WTC11 (cell line): ENCODE results near the gene FGFR3. TPM values are rescaled to one million over a fixed set of nuclear protein-coding genes. Genes with fewer than 3 reads are reported as not detected.
A peak's percentile ranks its signal among the peaks of the same experiment; 100 is the strongest.

Experiments
- ATAC-seq: fragments of 200-7000 bp; cut with Tn5 transposase; 2 replicates; pipeline ENCODE4 v1.10.0; 2021; ENCODE audit warnings: mild to moderate bottlenecking, moderate library complexity
- CTCF ChIA-PET: fragments of 300-600 bp; sonication (Branson Sonifier 250); formaldehyde crosslinking; loops from one replicate; lab custom pipeline; 2021; ENCODE audit warnings: antibody characterized with exemption; lab: Charles Lee
- POLR2A ChIA-PET: fragments of 350-600 bp; sonication (Branson Sonifier 250); formaldehyde crosslinking; loops from one replicate; lab custom pipeline; 2021; ENCODE audit warnings: antibody characterized with exemption; lab: Charles Lee
- DNase-seq: peaks from one replicate; pipeline ENCODE4 v3.0.0; 2021; ENCODE audit warnings: low spot score
- H3K27ac Mint-ChIP-seq: 2 replicates; pipeline ENCODE4 v1.8.0; 2021; ENCODE audit warnings: mixed read lengths
- H3K27me3 Mint-ChIP-seq: 2 replicates; pipeline ENCODE4 v1.8.0; 2021; ENCODE audit warnings: low read depth, mild to moderate bottlenecking, moderate library complexity, mixed read lengths
- H3K36me3 Mint-ChIP-seq: 2 replicates; pipeline ENCODE4 v1.8.0; 2021; ENCODE audit warnings: mixed read lengths
- H3K4me1 Mint-ChIP-seq: 2 replicates; pipeline ENCODE4 v1.8.0; 2022; ENCODE audit warnings: mixed read lengths
- H3K4me3 Mint-ChIP-seq: 2 replicates; pipeline ENCODE4 v1.8.0; 2021; ENCODE audit warnings: mild to moderate bottlenecking, moderate library complexity, mixed read lengths
- H3K9me3 Mint-ChIP-seq: 2 replicates; pipeline ENCODE4 v1.8.0; 2021; ENCODE audit warnings: mixed read lengths
- ATF2 ChIP-seq: sonication (generic); formaldehyde crosslinking; IDR thresholded peaks from 2 replicates; pipeline ENCODE4 v1.8.1; 2022; ENCODE audit warnings: low read depth, missing genetic modification reagents, borderline replicate concordance
- CREB1 ChIP-seq: sonication (generic); formaldehyde crosslinking; IDR thresholded peaks from 2 replicates; pipeline ENCODE4 v1.8.0; 2023; ENCODE audit warnings: mild to moderate bottlenecking, missing genetic modification reagents
- E2F4 ChIP-seq: sonication (generic); formaldehyde crosslinking; IDR thresholded peaks from 2 replicates; pipeline ENCODE4 v1.8.1; 2022; ENCODE audit warnings: low read depth, mild to moderate bottlenecking, moderate library complexity, missing genetic modification reagents, borderline replicate concordance
- GABPB1 ChIP-seq: sonication (generic); formaldehyde crosslinking; IDR thresholded peaks from 2 replicates; pipeline ENCODE4 v1.8.1; 2023; ENCODE audit warnings: mild to moderate bottlenecking, missing genetic modification reagents
- JUN ChIP-seq: sonication (generic); formaldehyde crosslinking; IDR thresholded peaks from 2 replicates; pipeline ENCODE4 v1.8.0; 2023; ENCODE audit warnings: mild to moderate bottlenecking, missing genetic modification reagents
- MYBL2 ChIP-seq: sonication (generic); formaldehyde crosslinking; IDR thresholded peaks from 2 replicates; pipeline ENCODE4 v1.8.1; 2023; ENCODE audit warnings: mild to moderate bottlenecking, moderate library complexity, missing genetic modification reagents
- PRRX2 ChIP-seq: fragments of 250-450 bp; sonication (Bioruptor Pico); IDR thresholded peaks from 2 replicates; pipeline ENCODE4 v1.8.0; 2021; ENCODE audit warnings: mild to moderate bottlenecking
- SOX15 ChIP-seq: fragments of 250-450 bp; sonication (Bioruptor Pico); IDR thresholded peaks from 2 replicates; pipeline ENCODE4 v1.9.0; 2021; ENCODE audit warnings: mild to moderate bottlenecking
- ZBTB43 ChIP-seq: sonication (generic); formaldehyde crosslinking; IDR thresholded peaks from 2 replicates; pipeline ENCODE4 v1.8.1; 2023; ENCODE audit warnings: mild to moderate bottlenecking, missing genetic modification reagents
- ZNF138 ChIP-seq: sonication (generic); formaldehyde crosslinking; conservative IDR thresholded peaks from 2 replicates; pipeline ENCODE4 v1.8.1; 2022; ENCODE audit warnings: mild to moderate bottlenecking, moderate library complexity, missing genetic modification reagents
- ZNF232 ChIP-seq: sonication (generic); formaldehyde crosslinking; IDR thresholded peaks from 2 replicates; pipeline ENCODE4 v1.8.0; 2022; ENCODE audit warnings: mild to moderate bottlenecking, missing genetic modification reagents
- ZNF532 ChIP-seq: fragments of 250-450 bp; sonication (Bioruptor Pico); IDR thresholded peaks from 2 replicates; pipeline ENCODE4 v1.9.0; 2021; ENCODE audit warnings: mild to moderate bottlenecking, borderline replicate concordance
- total RNA-seq: library from RNA; stranded (reverse); gene quantifications from 3 replicates; pipeline ENCODE4 v1.2.3, GENCODE V29; 2021
- TF ChIP-seq, protein P1 (sequence below): sonication (generic); formaldehyde crosslinking; IDR thresholded peaks from 2 replicates; pipeline ENCODE4 v1.8.0; 2023; ENCODE audit warnings: missing genetic modification reagents, mild to moderate bottlenecking, borderline replicate concordance
- TF ChIP-seq, protein P2 (sequence below): sonication (generic); formaldehyde crosslinking; IDR thresholded peaks from 2 replicates; pipeline ENCODE4 v1.8.1; 2023; ENCODE audit warnings: mild to moderate bottlenecking, missing genetic modification reagents, moderate library complexity
- TF ChIP-seq, protein P3 (sequence below): sonication (generic); formaldehyde crosslinking; IDR thresholded peaks from 2 replicates; pipeline ENCODE4 v1.8.0; 2022; ENCODE audit warnings: mild to moderate bottlenecking, missing genetic modification reagents
- TF ChIP-seq, protein P4 (sequence below): sonication (generic); formaldehyde crosslinking; IDR thresholded peaks from 2 replicates; pipeline ENCODE4 v1.8.0; 2023; ENCODE audit warnings: mild to moderate bottlenecking, missing genetic modification reagents

FGFR3 gene
- total RNA-seq, 1 experiment from 2014 or later, result 19.9 TPM

DNA sequence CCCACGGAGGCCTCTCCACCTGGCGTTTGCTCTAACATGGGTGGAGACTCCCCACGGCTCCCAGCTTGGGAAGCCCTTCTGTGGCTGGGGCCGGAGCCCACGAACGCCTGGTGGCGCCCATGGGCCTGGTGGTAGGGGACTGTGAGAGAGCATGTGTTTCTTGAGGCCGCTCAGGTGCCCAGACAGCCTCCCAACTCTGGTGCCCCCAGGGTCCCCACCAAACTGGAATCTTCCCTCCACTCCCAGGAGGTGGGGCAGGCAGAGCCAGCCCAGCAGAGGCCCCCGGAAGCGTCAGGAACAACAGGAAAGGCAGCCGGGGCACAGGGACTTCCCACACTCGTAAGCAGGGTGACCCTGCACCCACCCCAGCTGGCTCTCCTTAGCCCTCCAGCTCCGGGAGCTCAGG, 33.3 kb upstream of the FGFR3 start:
- ATAC-seq (peak; percentile 4; the same call in 1 of the 2 replicates), DNase-seq (no peak)
- Mint-ChIP-seq H3K4me3 (no peak overlapping the region), H3K27me3 (no peaks in the 10 kb centered on the region), H3K4me1 (no peaks in the 10 kb centered on the region), H3K9me3 (no peaks in the 10 kb centered on the region), H3K36me3 (no peaks in the 10 kb centered on the region), H3K27ac (no peak overlapping the region)
- POLR2A ChIA-PET, result interaction anchor here (1.0 kb wide), 1 partner anchor 18 kb away, joined by 3 read pairs; no protein-coding TSS in a partner anchor
- TF ChIP-seq, protein P1, sequence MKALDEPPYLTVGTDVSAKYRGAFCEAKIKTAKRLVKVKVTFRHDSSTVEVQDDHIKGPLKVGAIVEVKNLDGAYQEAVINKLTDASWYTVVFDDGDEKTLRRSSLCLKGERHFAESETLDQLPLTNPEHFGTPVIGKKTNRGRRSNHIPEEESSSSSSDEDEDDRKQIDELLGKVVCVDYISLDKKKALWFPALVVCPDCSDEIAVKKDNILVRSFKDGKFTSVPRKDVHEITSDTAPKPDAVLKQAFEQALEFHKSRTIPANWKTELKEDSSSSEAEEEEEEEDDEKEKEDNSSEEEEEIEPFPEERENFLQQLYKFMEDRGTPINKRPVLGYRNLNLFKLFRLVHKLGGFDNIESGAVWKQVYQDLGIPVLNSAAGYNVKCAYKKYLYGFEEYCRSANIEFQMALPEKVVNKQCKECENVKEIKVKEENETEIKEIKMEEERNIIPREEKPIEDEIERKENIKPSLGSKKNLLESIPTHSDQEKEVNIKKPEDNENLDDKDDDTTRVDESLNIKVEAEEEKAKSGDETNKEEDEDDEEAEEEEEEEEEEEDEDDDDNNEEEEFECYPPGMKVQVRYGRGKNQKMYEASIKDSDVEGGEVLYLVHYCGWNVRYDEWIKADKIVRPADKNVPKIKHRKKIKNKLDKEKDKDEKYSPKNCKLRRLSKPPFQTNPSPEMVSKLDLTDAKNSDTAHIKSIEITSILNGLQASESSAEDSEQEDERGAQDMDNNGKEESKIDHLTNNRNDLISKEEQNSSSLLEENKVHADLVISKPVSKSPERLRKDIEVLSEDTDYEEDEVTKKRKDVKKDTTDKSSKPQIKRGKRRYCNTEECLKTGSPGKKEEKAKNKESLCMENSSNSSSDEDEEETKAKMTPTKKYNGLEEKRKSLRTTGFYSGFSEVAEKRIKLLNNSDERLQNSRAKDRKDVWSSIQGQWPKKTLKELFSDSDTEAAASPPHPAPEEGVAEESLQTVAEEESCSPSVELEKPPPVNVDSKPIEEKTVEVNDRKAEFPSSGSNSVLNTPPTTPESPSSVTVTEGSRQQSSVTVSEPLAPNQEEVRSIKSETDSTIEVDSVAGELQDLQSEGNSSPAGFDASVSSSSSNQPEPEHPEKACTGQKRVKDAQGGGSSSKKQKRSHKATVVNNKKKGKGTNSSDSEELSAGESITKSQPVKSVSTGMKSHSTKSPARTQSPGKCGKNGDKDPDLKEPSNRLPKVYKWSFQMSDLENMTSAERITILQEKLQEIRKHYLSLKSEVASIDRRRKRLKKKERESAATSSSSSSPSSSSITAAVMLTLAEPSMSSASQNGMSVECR, result no peak
- no peak for TF ChIP-seq ZNF232
- no peak for TF ChIP-seq E2F4 (CRISPR knock-in tag)
- TF ChIP-seq ZNF138, result no peak
- TF ChIP-seq CREB1 (CRISPR knock-in tag), result no peak
- TF ChIP-seq, protein P2, sequence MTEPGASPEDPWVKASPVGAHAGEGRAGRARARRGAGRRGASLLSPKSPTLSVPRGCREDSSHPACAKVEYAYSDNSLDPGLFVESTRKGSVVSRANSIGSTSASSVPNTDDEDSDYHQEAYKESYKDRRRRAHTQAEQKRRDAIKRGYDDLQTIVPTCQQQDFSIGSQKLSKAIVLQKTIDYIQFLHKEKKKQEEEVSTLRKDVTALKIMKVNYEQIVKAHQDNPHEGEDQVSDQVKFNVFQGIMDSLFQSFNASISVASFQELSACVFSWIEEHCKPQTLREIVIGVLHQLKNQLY (CRISPR knock-in tag), result no peak
- TF ChIP-seq, protein P3, sequence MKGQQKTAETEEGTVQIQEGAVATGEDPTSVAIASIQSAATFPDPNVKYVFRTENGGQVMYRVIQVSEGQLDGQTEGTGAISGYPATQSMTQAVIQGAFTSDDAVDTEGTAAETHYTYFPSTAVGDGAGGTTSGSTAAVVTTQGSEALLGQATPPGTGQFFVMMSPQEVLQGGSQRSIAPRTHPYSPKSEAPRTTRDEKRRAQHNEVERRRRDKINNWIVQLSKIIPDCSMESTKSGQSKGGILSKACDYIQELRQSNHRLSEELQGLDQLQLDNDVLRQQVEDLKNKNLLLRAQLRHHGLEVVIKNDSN (CRISPR knock-in tag), result no peak
- TF ChIP-seq MYBL2, result no peak
- CTCF ChIA-PET, result interaction anchor here (0.7 to 4.7 kb wide), 10 partner anchors 8 to 151 kb away, joined by 3 to 44 read pairs (median 5); no protein-coding TSS in a partner anchor

DNA sequence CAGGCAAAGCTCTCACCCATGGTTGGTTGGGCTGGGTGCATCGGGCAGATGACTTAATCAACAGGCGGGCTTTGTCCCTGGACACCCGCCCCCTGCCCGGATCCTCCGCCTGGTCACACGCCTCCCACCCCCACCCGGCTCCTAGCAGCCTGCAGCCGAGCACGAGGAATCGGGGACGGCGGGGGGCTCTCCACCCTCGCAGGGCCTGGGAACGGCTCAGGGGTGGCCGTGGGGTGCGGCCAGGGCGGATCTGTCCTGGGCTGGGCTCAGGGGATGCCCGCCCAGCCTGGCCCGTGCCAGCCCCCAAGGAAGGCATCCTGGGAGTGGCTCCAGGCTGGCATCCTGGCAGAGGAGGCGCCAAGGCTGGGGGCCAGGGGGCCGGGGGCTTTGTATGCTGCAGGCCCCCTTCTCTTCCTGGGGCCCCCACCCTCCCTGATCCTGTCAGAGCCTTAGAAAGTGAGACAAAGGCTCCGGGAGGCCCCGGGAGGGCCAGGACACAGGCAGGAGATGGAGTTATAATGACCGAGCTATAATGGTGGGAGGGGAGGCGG, 32.5 kb upstream of the FGFR3 start:
- Mint-ChIP-seq H3K36me3 (no peaks in the 10 kb centered on the region), H3K27ac (no peak overlapping the region), H3K4me3 (no peak overlapping the region), H3K27me3 (no peaks in the 10 kb centered on the region), H3K4me1 (peaks cover 3% of the 10 kb centered on the region; the same call in 1 of the 2 replicates), H3K9me3 (no peaks in the 10 kb centered on the region)
- ChIA-PET CTCF (interaction anchor here (1.1 to 4.7 kb wide), 4 partner anchors 13 to 150 kb away, joined by 3 to 44 read pairs (median 4); no protein-coding TSS in a partner anchor), POLR2A (no interaction called here)
- no peak for ATAC-seq
- DNase-seq, result no peak
- TF ChIP-seq ZBTB43 (no peak), CREB1 (CRISPR knock-in tag) (no peak), GABPB1 (no peak), ATF2 (no peak), SOX15 (CRISPR knock-in tag) (no peak), JUN (CRISPR knock-in tag) (no peak), ZNF532 (CRISPR knock-in tag) (no peak), PRRX2 (no peak)
- TF ChIP-seq, protein P4, sequence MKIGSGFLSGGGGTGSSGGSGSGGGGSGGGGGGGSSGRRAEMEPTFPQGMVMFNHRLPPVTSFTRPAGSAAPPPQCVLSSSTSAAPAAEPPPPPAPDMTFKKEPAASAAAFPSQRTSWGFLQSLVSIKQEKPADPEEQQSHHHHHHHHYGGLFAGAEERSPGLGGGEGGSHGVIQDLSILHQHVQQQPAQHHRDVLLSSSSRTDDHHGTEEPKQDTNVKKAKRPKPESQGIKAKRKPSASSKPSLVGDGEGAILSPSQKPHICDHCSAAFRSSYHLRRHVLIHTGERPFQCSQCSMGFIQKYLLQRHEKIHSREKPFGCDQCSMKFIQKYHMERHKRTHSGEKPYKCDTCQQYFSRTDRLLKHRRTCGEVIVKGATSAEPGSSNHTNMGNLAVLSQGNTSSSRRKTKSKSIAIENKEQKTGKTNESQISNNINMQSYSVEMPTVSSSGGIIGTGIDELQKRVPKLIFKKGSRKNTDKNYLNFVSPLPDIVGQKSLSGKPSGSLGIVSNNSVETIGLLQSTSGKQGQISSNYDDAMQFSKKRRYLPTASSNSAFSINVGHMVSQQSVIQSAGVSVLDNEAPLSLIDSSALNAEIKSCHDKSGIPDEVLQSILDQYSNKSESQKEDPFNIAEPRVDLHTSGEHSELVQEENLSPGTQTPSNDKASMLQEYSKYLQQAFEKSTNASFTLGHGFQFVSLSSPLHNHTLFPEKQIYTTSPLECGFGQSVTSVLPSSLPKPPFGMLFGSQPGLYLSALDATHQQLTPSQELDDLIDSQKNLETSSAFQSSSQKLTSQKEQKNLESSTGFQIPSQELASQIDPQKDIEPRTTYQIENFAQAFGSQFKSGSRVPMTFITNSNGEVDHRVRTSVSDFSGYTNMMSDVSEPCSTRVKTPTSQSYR (CRISPR knock-in tag), result no peak
